Skeletal muscle tissue (tissue), 5 donors: ENCODE measurements around the gene PNRC2. TPM values are rescaled to one million over a fixed set of nuclear protein-coding genes. Genes with fewer than 3 reads are reported as not detected.
"Not testable (repeated sequence)": the region's sequence is repeated elsewhere in the genome, so short reads cannot be mapped to it uniquely, and the experiment has no call there.

Source experiments
- H3K27ac ChIP-seq: one replicate; pipeline ENCODE4 v1.7.0; 2013; ENCODE audit warnings: mild to moderate bottlenecking, low read depth, low read length, inconsistent platforms
- H3K27me3 ChIP-seq, 3 donors: one replicate each; pipeline ENCODE4 v1.7.0; 2013; ENCODE audit warnings: low read length in 3 of 3; ENCODE audit not compliant: control insufficient read depth in 3 of 3, insufficient read depth in 3 of 3
- H3K36me3 ChIP-seq, 3 donors: one replicate each; pipeline ENCODE4 v1.7.0; 2013; ENCODE audit warnings: low read length in 3 of 3; ENCODE audit not compliant: control insufficient read depth in 3 of 3, insufficient read depth in 3 of 3
- H3K4me1 ChIP-seq, 3 donors: one replicate each; pipeline ENCODE4 v1.7.0; 2013; ENCODE audit warnings: low read length in 3 of 3, mild to moderate bottlenecking in 3 of 3; ENCODE audit not compliant: control insufficient read depth in 3 of 3, insufficient read depth in 3 of 3
- H3K4me3 ChIP-seq, 3 donors: one replicate each; pipeline ENCODE4 v1.7.0; 2013; ENCODE audit warnings: low read length in 3 of 3
- H3K9ac ChIP-seq, 3 donors: one replicate each; pipeline ENCODE4 v1.7.0; 2013; ENCODE audit warnings: low read length in 3 of 3, mild to moderate bottlenecking in 3 of 3, moderate library complexity in 2 of 3, low read depth in 1 of 3
- H3K9me3 ChIP-seq, 3 donors: one replicate each; pipeline ENCODE4 v1.7.0; 2013; ENCODE audit warnings: low read length in 3 of 3; ENCODE audit not compliant: control insufficient read depth in 3 of 3
- small RNA-seq: library from RNA; depleted of rRNA; stranded (forward); fragments of <200 nt; gene quantifications from one replicate; pipeline ENCODE3, GENCODE V24; 2014
- total RNA-seq: library from RNA; depleted of rRNA; stranded (reverse); fragments of >200 nt; gene quantifications from one replicate; pipeline ENCODE4 v1.2.3, GENCODE V29; 2014
- donor health status: Osteomylitis.

Gene PNRC2
- total RNA-seq, 1 donor from 2014 or later: 62.6 TPM

GRCh38 chr1:24004132-24004531 lies 44.5 kb downstream of the PNRC2 start:
- H3K4me1 ChIP-seq: peaks cover 14 to 23% (median 22%) of the 10 kb centered on the region in 3 donors
- no peaks in the 10 kb centered on the region for H3K27me3 ChIP-seq
- H3K9me3 ChIP-seq: no peaks in the 10 kb centered on the region
- no peak overlapping the region for H3K4me3 ChIP-seq
- H3K36me3 ChIP-seq: no peaks in the 10 kb centered on the region
- no peak overlapping the region for H3K9ac ChIP-seq
- H3K27ac ChIP-seq: no peak overlapping the region

GRCh38 chr1:24005163-24005562 lies 45.5 kb downstream of the PNRC2 start:
- no peak overlapping the region for H3K27ac ChIP-seq
- no peaks in the 10 kb centered on the region for H3K27me3 ChIP-seq
- H3K4me3 ChIP-seq: no peak overlapping the region
- H3K4me1 ChIP-seq: peaks cover 15 to 22% (median 17%) of the 10 kb centered on the region in 3 donors
- H3K9ac ChIP-seq: no peak overlapping the region
- no peaks in the 10 kb centered on the region for H3K36me3 ChIP-seq
- no peaks in the 10 kb centered on the region for H3K9me3 ChIP-seq

- no peaks in the 10 kb centered on the region for H3K9me3 ChIP-seq
Observed at GRCh38 chr1:24007079-24007478, 47.5 kb downstream of the PNRC2 start.

GRCh38 chr1:24008574-24009184 lies 49.1 kb downstream of the PNRC2 start:
- not testable (repeated sequence) for H3K4me3 ChIP-seq, H3K9ac ChIP-seq, H3K36me3 ChIP-seq, H3K9me3 ChIP-seq, H3K27me3 ChIP-seq, H3K27ac ChIP-seq
- peaks cover 7 to 13% (median 8%) of the 10 kb centered on the region in 3 donors for H3K4me1 ChIP-seq

More at GRCh38 chr1:24007079-24007478, 47.5 kb downstream of the PNRC2 start:
- H3K9ac ChIP-seq: no peak overlapping the region
- H3K27ac ChIP-seq: no peak overlapping the region
- H3K27me3 ChIP-seq: no peaks in the 10 kb centered on the region
- no peak overlapping the region for H3K4me3 ChIP-seq
- H3K36me3 ChIP-seq: no peaks in the 10 kb centered on the region
- H3K4me1 ChIP-seq: peaks cover 15 to 22% (median 16%) of the 10 kb centered on the region in 3 donors

- Histone ChIP-seq H3K27ac (no peak overlapping the region), H3K4me1 (peaks cover 3 to 6% (median 5%) of the 10 kb centered on the region in 3 donors), H3K36me3 (no peaks in the 10 kb centered on the region), H3K9me3 (no peaks in the 10 kb centered on the region), H3K9ac (no peak overlapping the region), H3K27me3 (no peaks in the 10 kb centered on the region), H3K4me3 (no peak overlapping the region)
Observed at GRCh38 chr1:24009406-24009805, 49.8 kb downstream of the PNRC2 start.

GRCh38 chr1:24010650-24011049 lies 51.0 kb downstream of the PNRC2 start:
- H3K27me3 ChIP-seq: no peaks in the 10 kb centered on the region
- no peaks in the 10 kb centered on the region for H3K36me3 ChIP-seq
- H3K27ac ChIP-seq: no peak overlapping the region
- no peak overlapping the region for H3K9ac ChIP-seq
- no peaks in the 10 kb centered on the region for H3K9me3 ChIP-seq
- peaks cover 6 to 13% (median 10%) of the 10 kb centered on the region in 3 donors for H3K4me1 ChIP-seq
- no peak overlapping the region for H3K4me3 ChIP-seq

- H3K36me3 ChIP-seq, H3K9me3 ChIP-seq, H3K4me3 ChIP-seq, H3K9ac ChIP-seq, H3K27me3 ChIP-seq, H3K27ac ChIP-seq: not testable (repeated sequence)
- H3K4me1 ChIP-seq: peaks cover 23 to 30% (median 23%) of the 10 kb centered on the region in 3 donors
Observed at GRCh38 chr1:24012878-24013277, 53.2 kb downstream of the PNRC2 start.

Small RNA genes within 50 kb of the gene (small RNA-seq; reads per million reads assigned to genes)
- not detected for gene MIR378F

Other genes starting within 250 kb of the PNRC2 start
- 14.1 TPM for gene ELOA, start 216.4 kb upstream of the PNRC2 start, total RNA-seq
- 53.2 TPM for gene PITHD1, start 181.4 kb upstream of the PNRC2 start, total RNA-seq
- 21.9 TPM for gene LYPLA2, start 168.7 kb upstream of the PNRC2 start, total RNA-seq
- 17.2 TPM for gene GALE, start 159.1 kb upstream of the PNRC2 start, total RNA-seq
- 31.3 TPM for gene HMGCL, start 134.4 kb upstream of the PNRC2 start, total RNA-seq
- gene FUCA1, start 91.5 kb upstream of the PNRC2 start, total RNA-seq: 21.9 TPM
- gene CNR2, start 46.5 kb upstream of the PNRC2 start, total RNA-seq: under 0.01 TPM
- 65.2 TPM for gene SRSF10, start 20.5 kb downstream of the PNRC2 start, total RNA-seq
- 340 TPM for gene MYOM3, start 152.3 kb downstream of the PNRC2 start, total RNA-seq
- gene IL22RA1, start 183.3 kb downstream of the PNRC2 start, total RNA-seq: not detected
- not detected for gene IFNLR1, start 227.5 kb downstream of the PNRC2 start, total RNA-seq